Osteoblast (primary cell): ENCODE data around the gene ISOC1. TPM values are rescaled to one million over a fixed set of nuclear protein-coding genes. Genes with fewer than 3 reads are reported as not detected.

ENCODE experiments used
- DNase-seq: peaks from one replicate; pipeline ENCODE4 v3.0.0; 2011; ENCODE audit warnings: low spot score, mixed read lengths; ENCODE audit not compliant: insufficient read length; ENCODE audit errors: missing footprints
- H2AFZ ChIP-seq: 2 replicates; pipeline ENCODE4 v1.6.0; 2011; ENCODE audit warnings: mild to moderate bottlenecking, low read length
- H3K27ac ChIP-seq: 2 replicates; pipeline ENCODE4 v1.5.1; 2011; ENCODE audit warnings: mild to moderate bottlenecking, low read depth, low read length, moderate library complexity
- H3K27me3 ChIP-seq: 2 replicates; pipeline ENCODE4 v1.6.0; 2012; ENCODE audit warnings: mild to moderate bottlenecking, control low read depth, inconsistent platforms, low read length, moderate library complexity; ENCODE audit not compliant: insufficient read depth
- H3K36me3 ChIP-seq: 2 replicates; pipeline ENCODE4 v1.5.1; 2011; ENCODE audit warnings: mild to moderate bottlenecking, low read length, control low read depth, moderate library complexity; ENCODE audit not compliant: insufficient read depth
- H3K4me1 ChIP-seq: 2 replicates; pipeline ENCODE4 v1.5.1; 2011; ENCODE audit warnings: mild to moderate bottlenecking, low read length, control low read depth, moderate library complexity; ENCODE audit not compliant: insufficient read depth
- H3K4me2 ChIP-seq: 2 replicates; pipeline ENCODE4 v1.6.0; 2011; ENCODE audit warnings: mild to moderate bottlenecking, low read length; ENCODE audit not compliant: insufficient read depth
- H3K4me3 ChIP-seq: fragments of 200-600 bp; sonication (generic); 3 replicates; pipeline ENCODE4 v1.5.1; 2012; ENCODE audit warnings: mild to moderate bottlenecking, low read length, inconsistent platforms; ENCODE audit not compliant: insufficient read depth
- H3K79me2 ChIP-seq: 2 replicates; pipeline ENCODE4 v1.6.0; 2012; ENCODE audit warnings: mild to moderate bottlenecking, low read length, control low read depth, inconsistent platforms; ENCODE audit not compliant: insufficient read depth
- H3K9me3 ChIP-seq: 2 replicates; pipeline ENCODE4 v1.5.1; 2011; ENCODE audit warnings: low read depth, low read length, control low read depth
- H4K20me1 ChIP-seq: 2 replicates; pipeline ENCODE4 v1.6.0; 2012; ENCODE audit warnings: mild to moderate bottlenecking, low read length, control low read depth; ENCODE audit not compliant: insufficient read depth
- CTCF ChIP-seq: IDR thresholded peaks from 2 replicates; pipeline ENCODE4 v1.5.1; 2011; ENCODE audit warnings: mild to moderate bottlenecking, low read depth, low read length, moderate library complexity; ENCODE audit errors: extremely low read depth
- total RNA-seq: library from RNA; depleted of rRNA; stranded (reverse); fragments of >200 nt; gene quantifications from 2 replicates; pipeline ENCODE4 v1.2.3, GENCODE V29; 2012

Gene ISOC1
- total RNA-seq, 1 donor: 9.8 TPM

DNA sequence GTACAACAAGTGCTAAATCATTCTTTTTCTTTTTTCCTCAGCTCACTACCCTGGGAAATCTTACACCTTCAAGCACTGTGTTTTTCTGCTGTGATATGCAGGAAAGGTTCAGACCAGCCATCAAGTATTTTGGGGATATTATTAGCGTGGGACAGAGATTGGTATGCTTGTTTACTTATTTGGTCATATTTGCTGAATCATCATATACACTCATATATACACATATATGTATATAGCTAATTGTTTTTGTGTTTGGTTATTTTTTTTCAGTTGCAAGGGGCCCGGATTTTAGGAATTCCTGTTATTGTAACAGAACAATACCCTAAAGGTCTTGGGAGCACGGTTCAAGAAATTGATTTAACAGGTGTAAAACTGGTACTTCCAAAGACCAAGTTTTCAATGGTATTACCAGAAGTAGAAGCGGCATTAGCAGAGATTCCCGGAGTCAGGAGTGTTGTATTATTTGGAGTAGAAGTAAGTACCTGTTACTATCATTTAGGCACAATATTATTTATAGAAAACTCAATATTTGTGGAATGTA, 10.4 kb downstream of the ISOC1 start:
- no peaks in the 10 kb centered on the region for H3K27me3 ChIP-seq
- no peaks in the 10 kb centered on the region for H3K79me2 ChIP-seq
- H3K36me3 ChIP-seq: no peaks in the 10 kb centered on the region
- no peak overlapping the region for H3K4me3 ChIP-seq
- H3K4me1 ChIP-seq: no peaks in the 10 kb centered on the region
- no peaks in the 10 kb centered on the region for H4K20me1 ChIP-seq
- H2AFZ ChIP-seq: no peak overlapping the region
- H3K27ac ChIP-seq: no peak overlapping the region
- H3K4me2 ChIP-seq: no peak overlapping the region
- no peak for TF ChIP-seq CTCF
- H3K9me3 ChIP-seq: no peaks in the 10 kb centered on the region
- no peak for DNase-seq

GRCh38 chr5:129107637-129108036, 13.1 kb downstream of the ISOC1 start:
- no peak for DNase-seq
- Histone ChIP-seq H3K27me3 (no peaks in the 10 kb centered on the region), H3K27ac (no peak overlapping the region), H3K4me1 (peaks cover 3% of the 10 kb centered on the region), H2AFZ (no peak overlapping the region), H3K9me3 (no peaks in the 10 kb centered on the region), H3K4me3 (no peak overlapping the region), H3K36me3 (no peaks in the 10 kb centered on the region), H3K79me2 (no peaks in the 10 kb centered on the region), H4K20me1 (no peaks in the 10 kb centered on the region), H3K4me2 (no peak overlapping the region)
- TF ChIP-seq CTCF: no peak

GRCh38 chr5:129110742-129111141, 16.2 kb downstream of the ISOC1 start:
- Histone ChIP-seq H3K4me3 (no peak overlapping the region), H3K27ac (no peak overlapping the region), H3K9me3 (no peaks in the 10 kb centered on the region), H3K4me2 (no peak overlapping the region), H3K4me1 (peaks cover 3% of the 10 kb centered on the region), H2AFZ (no peak overlapping the region), H3K36me3 (no peaks in the 10 kb centered on the region), H3K79me2 (no peaks in the 10 kb centered on the region), H3K27me3 (no peaks in the 10 kb centered on the region), H4K20me1 (no peaks in the 10 kb centered on the region)
- no peak for DNase-seq
- TF ChIP-seq CTCF: no peak

DNA sequence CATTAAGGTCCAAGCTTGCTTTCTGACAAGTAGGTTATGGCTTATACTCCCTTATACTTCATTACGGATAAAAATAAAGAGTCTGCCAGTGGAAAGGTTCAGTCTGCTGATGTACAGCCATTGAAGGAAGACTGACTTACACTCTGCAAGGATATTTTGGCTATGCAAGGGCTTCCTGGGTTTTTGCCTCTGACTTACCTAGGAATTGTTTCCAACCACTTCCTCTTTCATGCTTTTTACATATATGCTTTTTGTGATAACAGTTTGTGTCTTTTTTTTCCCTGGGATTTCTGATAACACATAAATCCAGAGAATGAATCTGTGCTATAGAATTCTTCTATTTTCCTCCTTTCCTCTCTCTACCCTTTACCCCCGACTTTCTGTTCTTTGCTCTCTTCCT, 16.8 kb downstream of the ISOC1 start:
- H2AFZ ChIP-seq: no peak overlapping the region

More for the DNA sequence above, 16.8 kb downstream of the ISOC1 start:
- H3K9me3 ChIP-seq: no peaks in the 10 kb centered on the region
- peaks cover 3% of the 10 kb centered on the region for H3K4me1 ChIP-seq
- H3K36me3 ChIP-seq: no peaks in the 10 kb centered on the region
- no peak overlapping the region for H3K27ac ChIP-seq
- no peaks in the 10 kb centered on the region for H3K27me3 ChIP-seq
- no peaks in the 10 kb centered on the region for H3K79me2 ChIP-seq
- no peak overlapping the region for H3K4me3 ChIP-seq
- no peak for TF ChIP-seq CTCF
- no peak overlapping the region for H3K4me2 ChIP-seq
- no peaks in the 10 kb centered on the region for H4K20me1 ChIP-seq
- no peak for DNase-seq
